Small intestine (tissue), 7 donors: Measurements from ENCODE around the gene SYNCRIP. TPM values are rescaled to one million over a fixed set of nuclear protein-coding genes. Genes with fewer than 3 reads are reported as not detected.

ENCODE experiments used
- DNase-seq, 2 donors: peaks; one replicate each; pipeline versions ENCODE4 v3.0.0 to v3.0.0-alpha.2; 2013
- FAIRE-seq: peaks from 2 replicates; lab custom pipeline; 2012; peaks lifted over from hg19 to GRCh38; lab: Jason Lieb, UNC
- H3K27ac ChIP-seq, 3 donors: one replicate each; pipeline ENCODE4 v1.5.1; 2013; ENCODE audit warnings: low read length in 2 of 3, mild to moderate bottlenecking in 2 of 3, control low read depth in 1 of 3, inconsistent platforms in 1 of 3, low read depth in 1 of 3, moderate library complexity in 1 of 3
- H3K27me3 ChIP-seq, 3 donors: one replicate each; pipeline ENCODE4 v1.6.1; 2013; ENCODE audit warnings: low read length in 3 of 3, inconsistent platforms in 1 of 3; ENCODE audit not compliant: control insufficient read depth in 3 of 3, insufficient read depth in 3 of 3
- H3K36me3 ChIP-seq, 3 donors: one replicate each; pipeline ENCODE4 v1.6.1; 2013; ENCODE audit warnings: low read length in 3 of 3, inconsistent platforms in 1 of 3, low read depth in 1 of 3, mild to moderate bottlenecking in 1 of 3, moderate library complexity in 1 of 3; ENCODE audit not compliant: control insufficient read depth in 3 of 3, insufficient read depth in 2 of 3
- H3K4me1 ChIP-seq, 3 donors: one replicate each; pipeline ENCODE4 v1.6.1; 2013; ENCODE audit warnings: low read length in 2 of 3, inconsistent platforms in 1 of 3, low read depth in 1 of 3, mild to moderate bottlenecking in 1 of 3, moderate library complexity in 1 of 3; ENCODE audit not compliant: control insufficient read depth in 3 of 3, insufficient read depth in 2 of 3
- H3K4me3 ChIP-seq, 3 donors: one replicate each; pipeline ENCODE4 v1.5.1; 2013; ENCODE audit warnings: low read length in 3 of 3, control low read depth in 1 of 3, inconsistent platforms in 1 of 3, low read depth in 1 of 3, mild to moderate bottlenecking in 1 of 3, moderate library complexity in 1 of 3
- H3K9me3 ChIP-seq, 2 donors: one replicate each; pipeline ENCODE4 v1.6.1; 2013; ENCODE audit warnings: low read depth in 1 of 2, low read length in 1 of 2; ENCODE audit not compliant: control insufficient read depth in 2 of 2, insufficient read depth in 1 of 2
- WGBS, 3 donors: extraction: QIAGEN DNeasy Blood & Tissue Kit; methylation state at CpG; one replicate each; pipeline ENCODE4 v1.1.7; 2013; 5-methylcytosine and 5-hydroxymethylcytosine counted together
- polyA plus RNA-seq, 4 donors: library from polyadenylated mRNA; stranded (reverse) in 3 of 4; unstranded in 1 of 4; fragments of 200-250 nt in 3 of 4; fragments of 120-200 nt in 1 of 4; gene quantifications; one replicate each; pipeline versions ENCODE4 v1.2.1 to v1.2.3, GENCODE V29; 2013
- donor health status: healthy with polysubstance abuse.
- donor health status: control.
- donor health status: control.
- donor health status: Bipolar disorder and iron deficiency.
- donor health status: healthy.

Gene SYNCRIP
- polyA plus RNA-seq, 4 donors, result 23.0 to 96.6 (median 41.4) TPM

- DNase-seq (no peak), FAIRE-seq (no peak)
- Histone ChIP-seq H3K27me3 (no peaks in the 10 kb centered on the region), H3K36me3 (peaks cover 0 to 4% (median 3%) of the 10 kb centered on the region in 3 donors), H3K4me3 (no peak overlapping the region), H3K4me1 (peaks cover 0 to 9% (median 9%) of the 10 kb centered on the region in 3 donors), H3K9me3 (no peaks in the 10 kb centered on the region), H3K27ac (no peak overlapping the region)
Measured at GRCh38 chr6:85674604-85675003, 31.9 kb upstream of the SYNCRIP start.

GRCh38 chr6:85673198-85674139 lies 30.8 kb upstream of the SYNCRIP start:
- Histone ChIP-seq H3K36me3 (peaks cover 0 to 4% (median 3%) of the 10 kb centered on the region in 3 donors), H3K27ac (no peak overlapping the region), H3K4me1 (peaks cover 0 to 9% (median 4%) of the 10 kb centered on the region in 3 donors), H3K9me3 (no peaks in the 10 kb centered on the region), H3K4me3 (no peak overlapping the region), H3K27me3 (no peaks in the 10 kb centered on the region)
- DNase-seq (no peak), FAIRE-seq (no peak)
- WGBS, 3 donors, result 74 to 81% (median 76%) methylated on average over 4 of the region's 4 CpGs

- H3K27ac ChIP-seq, result no peak overlapping the region
- H3K27me3 ChIP-seq, result no peaks in the 10 kb centered on the region
- WGBS, 3 donors, result 93 to 98% (median 94%) methylated on average over 4 of the region's 4 CpGs
- no peaks in the 10 kb centered on the region for H3K9me3 ChIP-seq
- FAIRE-seq (no peak), DNase-seq (no peak)
- H3K36me3 ChIP-seq, result peaks cover 0 to 4% (median 3%) of the 10 kb centered on the region in 3 donors
- peaks cover 0 to 9% (median 4%) of the 10 kb centered on the region in 3 donors for H3K4me1 ChIP-seq
- H3K4me3 ChIP-seq, result no peak overlapping the region
Measured at GRCh38 chr6:85672623-85673022, 29.9 kb upstream of the SYNCRIP start.

GRCh38 chr6:85672050-85672449 lies 29.4 kb upstream of the SYNCRIP start:
- Histone ChIP-seq H3K9me3 (no peaks in the 10 kb centered on the region), H3K27me3 (no peaks in the 10 kb centered on the region), H3K36me3 (peaks cover 0 to 4% (median 3%) of the 10 kb centered on the region in 3 donors), H3K4me1 (peaks cover 0 to 9% (median 4%) of the 10 kb centered on the region in 3 donors), H3K27ac (no peak overlapping the region), H3K4me3 (no peak overlapping the region)
- FAIRE-seq (no peak), DNase-seq (no peak)

GRCh38 chr6:85670573-85670972 lies 27.9 kb upstream of the SYNCRIP start:
- H3K36me3 ChIP-seq, result peaks cover 0 to 10% (median 4%) of the 10 kb centered on the region in 3 donors
- no peaks in the 10 kb centered on the region for H3K9me3 ChIP-seq
- DNase-seq, result no peak
- FAIRE-seq, result no peak
- H3K27me3 ChIP-seq, result no peaks in the 10 kb centered on the region
- H3K4me3 ChIP-seq, result no peak overlapping the region
- peaks cover 0 to 9% (median 4%) of the 10 kb centered on the region in 3 donors for H3K4me1 ChIP-seq
- no peak overlapping the region for H3K27ac ChIP-seq
- WGBS, 3 donors, result 65 to 69% (median 67%) methylated on average over 3 of the region's 3 CpGs

- FAIRE-seq, result no peak
- H3K9me3 ChIP-seq, result no peaks in the 10 kb centered on the region
- peak in 1 of 2 donors; percentile 45 for DNase-seq
- no peaks in the 10 kb centered on the region for H3K27me3 ChIP-seq
- 48 to 68% (median 65%) methylated on average over 4 of the region's 4 CpGs for WGBS, 3 donors
- H3K27ac ChIP-seq, result peak overlapping the region in 1 of 3 donors; percentile 45
- no peak overlapping the region for H3K4me3 ChIP-seq
- H3K4me1 ChIP-seq, result peaks cover 0 to 1% (median under 1%) of the 10 kb centered on the region in 3 donors
- peaks cover 0 to 11% (median 4%) of the 10 kb centered on the region in 3 donors for H3K36me3 ChIP-seq
Measured at GRCh38 chr6:85669735-85670194, 27.1 kb upstream of the SYNCRIP start.

GRCh38 chr6:85662251-85662650 lies 19.6 kb upstream of the SYNCRIP start:
- DNase-seq, result no peak

GRCh38 chr6:85660181-85660611 lies 17.5 kb upstream of the SYNCRIP start:
- no peak overlapping the region for H3K4me3 ChIP-seq
- 88 to 91% (median 88%) methylated on average over 6 of the region's 6 CpGs for WGBS, 3 donors
- peaks cover 0 to 6% of the 10 kb centered on the region in 2 donors for H3K9me3 ChIP-seq
- H3K27me3 ChIP-seq, result no peaks in the 10 kb centered on the region
- no peaks in the 10 kb centered on the region for H3K4me1 ChIP-seq
- peaks cover 0 to 2% (median 0%) of the 10 kb centered on the region in 3 donors for H3K36me3 ChIP-seq
- no peak for FAIRE-seq
- H3K27ac ChIP-seq, result no peak overlapping the region
- DNase-seq, result no peak

More at GRCh38 chr6:85662251-85662650, 19.6 kb upstream of the SYNCRIP start:
- peaks cover 0 to 6% of the 10 kb centered on the region in 2 donors for H3K9me3 ChIP-seq
- H3K36me3 ChIP-seq, result peaks cover 0 to 11% (median 0%) of the 10 kb centered on the region in 3 donors
- FAIRE-seq, result no peak
- H3K4me1 ChIP-seq, result no peaks in the 10 kb centered on the region
- no peaks in the 10 kb centered on the region for H3K27me3 ChIP-seq
- H3K4me3 ChIP-seq, result no peak overlapping the region
- no peak overlapping the region for H3K27ac ChIP-seq
